G401.6 (cell line): ENCODE results near the gene ISCA2.
"Not testable (repeated sequence)": the region's sequence is repeated elsewhere in the genome, so short reads cannot be mapped to it uniquely, and the experiment has no call there.

Experiments used
- FAIRE-seq: peaks from 2 replicates; lab custom pipeline; 2012; peaks lifted over from hg19 to GRCh38; lab: Jason Lieb, UNC

The ISCA2 gene

DNA sequence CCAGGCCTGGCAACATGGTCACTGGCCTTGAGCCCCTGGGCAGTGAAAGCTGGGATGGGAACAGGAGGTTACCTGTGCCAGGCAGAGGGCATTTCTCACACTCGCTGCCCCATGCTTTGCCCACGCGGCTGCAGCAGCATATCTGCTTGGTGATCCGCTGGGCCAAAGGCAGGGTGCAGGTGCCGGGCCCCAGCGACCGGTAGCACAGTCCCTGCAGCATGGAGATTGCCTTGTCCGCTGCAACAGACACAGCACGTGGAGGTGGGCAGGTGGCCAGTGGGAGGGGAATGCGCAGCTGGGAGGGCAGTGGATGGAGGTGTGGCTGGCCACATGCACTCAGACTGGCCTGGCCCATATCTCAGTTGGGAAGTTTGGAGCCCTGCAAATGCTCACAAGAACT lies 35.3 kb downstream of the ISCA2 start:
- FAIRE-seq = no peak

DNA sequence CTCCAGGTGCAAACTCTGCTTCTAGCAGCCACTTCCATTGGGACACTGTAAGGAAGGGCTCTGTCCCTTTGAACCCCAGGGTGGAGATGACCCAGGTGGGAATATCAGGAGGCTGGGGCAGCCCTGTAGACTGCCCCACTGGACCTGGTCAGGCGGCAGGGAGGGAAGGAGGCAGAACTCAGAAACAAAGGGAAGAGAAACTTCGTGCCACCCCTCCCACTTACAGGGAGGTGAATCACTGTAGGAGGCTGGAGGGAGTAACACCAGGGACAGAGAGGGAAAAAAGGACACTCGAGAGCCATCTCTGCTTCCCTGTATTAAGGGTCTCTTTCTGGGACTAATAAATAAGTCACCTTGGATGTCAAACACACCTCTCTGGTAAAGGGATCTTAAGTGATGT lies 37.4 kb downstream of the ISCA2 start:
- FAIRE-seq = no peak

DNA sequence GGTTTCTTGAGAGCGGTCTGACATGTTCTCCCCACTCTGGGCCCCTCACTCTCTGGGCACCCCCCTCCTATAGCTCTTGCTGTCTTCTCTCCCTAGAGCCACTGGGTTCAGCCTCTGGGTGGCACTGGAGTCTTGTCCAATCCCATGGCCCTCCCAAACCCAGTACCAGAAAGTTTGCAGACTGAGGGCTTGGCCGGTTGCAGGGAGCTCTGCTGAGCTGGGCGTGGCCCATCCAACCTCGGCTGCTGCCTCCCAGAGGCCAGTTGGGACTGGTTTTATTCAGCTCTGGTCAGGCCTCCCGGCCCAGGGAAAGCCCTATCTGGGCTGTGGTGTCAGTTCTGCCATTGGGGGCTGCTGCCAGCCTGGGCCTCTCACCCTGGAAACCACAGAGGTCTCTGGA lies 37.9 kb downstream of the ISCA2 start:
- no peak for FAIRE-seq

DNA sequence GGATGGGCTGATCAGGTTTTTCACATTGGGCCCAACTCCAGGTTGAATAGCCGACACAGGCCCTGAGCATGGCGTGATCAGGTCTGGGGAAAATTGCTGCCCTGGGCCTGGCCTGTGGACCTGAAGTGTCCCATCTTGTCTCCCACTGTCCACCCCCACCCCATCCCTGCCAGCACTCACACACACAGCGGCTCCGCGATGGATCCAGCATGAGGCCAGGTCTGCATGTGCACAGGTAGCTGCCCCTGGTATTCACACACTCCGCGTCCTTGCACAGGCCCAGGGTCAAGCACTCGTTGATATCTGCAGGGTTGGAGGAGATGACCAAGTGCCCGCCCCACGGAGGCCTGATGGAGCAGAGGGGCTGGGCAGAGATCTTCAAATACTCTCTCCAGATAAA lies 38.7 kb downstream of the ISCA2 start:
- no peak for FAIRE-seq

DNA sequence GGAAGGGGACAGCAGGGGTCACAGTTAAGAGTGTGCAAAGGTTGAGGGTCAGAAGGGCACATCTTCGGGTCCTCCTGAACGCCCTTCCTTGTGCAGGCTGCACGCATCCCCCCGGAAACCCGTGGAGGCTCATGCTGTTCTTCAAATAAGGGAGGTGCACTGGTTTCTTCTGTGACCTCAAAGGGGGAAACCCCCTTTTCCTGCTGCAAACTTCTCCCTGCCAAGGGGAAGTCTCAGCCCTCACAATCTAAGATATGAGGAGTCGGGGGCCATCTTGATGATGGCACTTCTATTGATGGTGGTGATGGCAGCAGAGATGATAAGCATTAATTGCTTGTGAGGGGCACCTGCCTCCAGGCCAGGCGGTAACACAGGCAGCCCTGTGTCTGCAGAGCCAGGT lies 40.0 kb downstream of the ISCA2 start:
- no peak for FAIRE-seq

DNA sequence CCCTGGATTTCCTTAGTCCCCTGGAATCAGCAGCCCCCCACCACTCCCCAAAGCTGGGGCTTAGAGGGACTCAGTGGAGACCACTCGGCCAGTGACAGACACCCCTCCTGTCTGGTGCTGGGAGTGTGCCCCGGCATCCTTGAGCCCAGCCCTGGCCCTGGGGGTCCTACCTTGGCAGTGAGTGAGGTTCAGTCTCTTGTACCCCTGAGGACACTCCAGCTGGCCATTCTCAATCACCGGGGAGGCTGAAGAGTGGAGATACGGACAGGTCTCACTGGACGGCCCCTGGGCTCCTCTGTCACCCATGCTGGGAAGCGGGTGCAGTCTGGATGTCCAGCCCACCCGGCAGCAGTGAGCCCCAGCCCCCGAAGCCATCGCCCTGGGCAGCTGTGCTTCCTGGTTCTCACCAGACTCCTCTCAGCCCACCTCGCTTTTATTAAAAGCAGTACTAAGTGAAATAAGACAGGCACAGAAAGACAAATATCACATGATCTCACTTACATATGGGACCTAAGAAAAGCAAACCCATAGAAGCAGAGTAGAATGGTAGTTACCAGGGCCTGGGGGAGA lies 42.3 kb downstream of the ISCA2 start:
- no peak for FAIRE-seq

DNA sequence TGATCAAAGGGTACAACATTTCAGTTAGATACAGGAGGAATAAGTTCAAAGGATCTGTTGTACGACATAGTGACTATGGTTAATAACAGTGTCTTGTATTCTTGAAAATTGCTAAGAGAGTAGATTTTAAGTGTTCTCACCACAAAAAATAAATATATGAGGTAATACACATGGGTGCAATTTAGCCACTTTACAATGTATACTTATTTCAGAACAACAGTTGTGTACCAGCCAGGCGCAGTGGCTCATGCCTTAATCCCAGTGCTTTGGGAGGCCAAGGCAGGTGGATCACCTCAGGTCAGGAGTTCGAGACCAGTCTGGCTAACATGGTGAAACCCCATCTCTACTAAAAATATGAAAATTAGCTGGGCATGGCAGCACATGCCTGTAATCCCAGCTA lies 42.8 kb downstream of the ISCA2 start:
- not testable (repeated sequence) for FAIRE-seq

DNA sequence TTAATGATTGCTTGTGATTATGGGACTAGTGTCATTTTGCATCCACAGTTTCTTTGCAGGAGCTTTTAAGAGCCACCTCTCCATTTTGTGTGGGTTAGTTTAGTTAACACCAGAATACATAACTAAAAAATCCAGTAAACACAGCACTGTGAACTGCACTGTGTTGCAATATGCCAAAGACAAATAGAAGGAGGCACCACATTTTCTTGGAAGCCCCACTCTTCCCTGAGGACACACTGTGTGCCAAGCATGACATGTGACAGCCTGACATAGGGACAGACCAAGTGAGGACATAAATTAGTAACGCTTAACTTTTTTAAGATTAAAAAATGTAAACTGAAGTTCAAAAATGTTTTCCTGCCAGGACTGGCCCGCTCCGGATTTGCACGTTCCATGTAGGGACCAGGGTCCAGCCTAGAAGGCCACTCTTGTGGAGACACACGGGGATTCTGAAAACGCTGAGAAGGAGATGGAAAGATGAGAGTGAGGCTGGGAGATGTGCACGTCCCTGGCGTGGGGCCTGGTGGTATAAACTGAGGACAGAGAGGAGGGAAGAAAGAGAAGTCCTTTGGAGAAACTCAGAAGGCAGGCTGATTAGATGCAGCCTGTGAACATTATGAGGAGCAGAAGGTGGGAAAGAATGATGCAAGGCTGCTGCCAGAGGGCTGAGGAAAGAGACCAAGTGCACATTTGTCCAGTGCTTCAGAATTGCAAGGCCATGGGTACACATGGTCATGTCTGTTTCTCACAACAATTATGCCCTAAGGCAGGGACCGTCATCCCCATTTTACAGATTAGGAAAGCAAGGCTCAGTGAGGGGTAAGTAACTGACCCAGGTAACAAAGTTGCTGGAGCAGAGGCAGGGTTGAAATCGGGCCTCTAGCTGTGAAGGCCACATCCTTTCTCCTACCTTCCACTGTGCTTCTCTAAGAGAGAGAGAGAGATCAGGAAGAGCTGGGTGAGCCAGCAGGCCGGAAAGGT lies 45.1 kb downstream of the ISCA2 start:
- no peak for FAIRE-seq

DNA sequence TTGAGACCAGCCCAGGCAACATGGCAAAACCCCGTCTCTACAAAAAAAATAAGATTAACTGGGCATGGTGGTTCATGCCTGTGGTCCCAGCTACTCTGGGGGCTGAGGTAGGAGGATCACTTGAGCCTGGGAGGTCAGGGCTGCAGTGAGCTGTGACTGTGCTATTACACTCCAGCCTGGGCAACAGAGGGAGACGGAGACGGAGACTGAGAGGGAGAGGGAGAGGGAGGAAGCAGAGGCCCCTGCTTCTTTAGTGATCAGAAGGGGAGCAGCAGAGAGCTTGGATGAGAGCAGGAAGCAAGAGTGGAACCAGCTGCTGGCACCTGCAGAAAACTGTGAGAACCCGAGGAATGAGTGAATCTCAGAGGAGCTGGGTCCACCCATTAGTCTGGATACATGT lies 45.9 kb downstream of the ISCA2 start:
- FAIRE-seq = no peak

DNA sequence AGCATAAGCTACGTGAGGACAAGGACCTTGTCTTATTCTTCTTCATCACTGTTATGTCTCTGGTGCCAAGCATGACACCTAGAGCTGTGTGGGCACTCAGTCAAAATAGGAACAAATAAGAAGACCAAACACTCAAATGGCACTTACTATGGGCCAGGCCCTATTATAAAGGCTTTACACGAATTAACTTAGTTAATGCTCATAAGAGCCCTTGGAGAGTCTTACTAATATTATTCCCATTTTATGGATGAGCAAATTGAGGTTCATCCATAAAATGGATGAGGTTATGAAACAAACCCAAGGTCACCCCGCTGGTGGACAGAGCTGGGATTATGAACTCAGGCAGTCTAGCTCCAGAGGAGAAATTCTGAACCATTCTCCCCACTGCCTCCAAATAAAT lies 47.7 kb downstream of the ISCA2 start:
- no peak for FAIRE-seq

DNA sequence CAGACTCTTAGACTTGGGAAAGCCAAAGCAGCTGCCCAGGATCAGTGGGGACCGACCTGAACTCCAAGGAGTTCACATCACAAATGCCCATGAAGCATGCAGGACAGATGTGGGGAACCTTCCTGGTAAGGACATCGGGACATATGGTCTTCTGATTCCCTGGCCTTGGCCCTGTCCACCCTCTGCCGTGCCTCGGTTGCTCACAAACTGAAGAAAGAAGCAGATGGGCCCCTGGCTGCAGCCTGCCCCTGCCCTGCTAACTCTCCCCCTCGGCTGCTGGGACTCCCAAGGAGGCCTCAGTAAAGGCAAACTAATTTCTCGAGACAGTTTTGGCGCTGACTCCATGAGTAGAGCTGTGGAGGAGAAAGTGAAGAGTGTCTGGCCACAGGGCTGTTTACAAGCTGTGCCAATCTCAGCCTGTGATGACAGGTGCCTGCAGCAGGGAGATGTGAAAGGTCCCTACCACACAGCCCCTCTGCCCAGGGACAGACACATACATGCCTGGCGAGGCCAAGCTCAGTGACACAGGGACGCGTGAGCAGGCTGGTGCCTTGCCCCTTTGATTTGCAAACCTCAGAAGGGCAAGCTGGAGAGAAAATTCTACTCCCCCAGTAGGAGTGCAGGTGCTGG lies 48.6 kb downstream of the ISCA2 start:
- no peak for FAIRE-seq

DNA sequence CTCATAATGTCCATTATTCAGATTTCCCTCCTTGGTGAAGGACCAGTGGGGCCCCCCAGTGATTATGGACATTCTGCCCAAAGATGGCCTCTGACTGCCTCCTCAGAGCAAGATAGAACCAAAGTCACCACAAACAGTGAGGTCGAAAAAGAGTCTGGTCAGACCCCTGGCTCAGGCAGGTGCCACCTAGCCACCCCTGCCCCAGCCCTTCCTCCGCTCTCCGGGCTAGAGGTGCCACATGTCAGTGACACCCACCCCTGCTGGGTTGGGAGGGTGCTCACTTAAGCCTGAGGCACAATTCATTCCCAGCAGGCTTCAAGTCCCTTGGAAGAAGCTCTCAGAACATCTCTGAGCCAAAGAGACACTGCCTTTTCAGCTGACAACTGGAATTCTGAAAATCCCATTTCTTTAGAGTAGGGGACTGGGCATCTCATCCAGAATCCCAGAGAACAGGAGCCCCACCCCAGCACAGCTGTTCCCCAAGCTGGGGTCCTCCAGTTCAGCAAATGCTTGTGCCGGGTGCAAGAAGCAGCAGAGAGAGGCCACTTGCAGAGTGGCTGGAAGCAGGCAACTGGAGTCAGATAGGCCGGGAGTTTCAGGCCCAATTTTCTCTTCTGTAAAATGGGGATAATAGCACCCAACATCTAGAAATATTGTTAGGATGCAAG lies 50.3 kb downstream of the ISCA2 start:
- no peak for FAIRE-seq

DNA sequence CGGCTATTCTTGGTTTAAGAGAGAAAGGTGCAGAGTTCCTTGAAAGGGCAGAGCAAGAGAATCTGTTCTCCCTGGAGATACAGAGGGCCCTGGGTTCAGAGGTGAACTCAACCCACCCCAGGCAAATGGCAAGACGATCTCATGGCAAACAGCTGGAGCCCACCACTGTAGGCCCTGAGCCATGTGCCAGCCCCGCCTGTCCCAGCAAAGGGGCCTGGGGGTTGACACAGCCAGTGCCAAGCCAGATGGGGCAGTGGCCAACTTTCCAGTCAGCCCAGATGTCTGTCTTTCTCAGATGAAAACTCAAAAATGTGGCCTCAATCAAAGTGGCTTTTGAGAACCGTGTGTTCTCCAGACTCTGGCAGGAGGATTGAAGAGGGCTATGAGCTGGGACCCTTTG lies 51.8 kb downstream of the ISCA2 start:
- no peak for FAIRE-seq

DNA sequence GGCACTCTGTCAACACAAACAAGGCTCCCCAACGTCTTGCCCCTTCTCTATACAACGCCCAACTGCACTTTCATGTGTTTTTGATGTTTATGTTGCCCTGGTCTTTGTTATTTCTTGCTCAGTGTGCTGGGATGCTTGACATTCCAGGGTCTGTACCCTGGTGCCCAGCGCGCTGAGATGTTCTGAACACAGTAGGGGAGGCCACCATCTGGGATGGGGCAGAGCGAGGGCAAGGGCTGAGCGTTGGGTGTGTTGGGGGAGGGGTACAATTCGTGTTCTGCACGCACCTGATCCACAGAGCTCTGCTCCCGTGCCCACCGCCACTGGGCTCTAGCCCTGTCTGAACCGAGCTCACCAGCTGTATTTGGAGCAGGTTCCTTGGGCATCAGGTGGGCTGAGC lies 52.9 kb downstream of the ISCA2 start:
- FAIRE-seq = no peak
